Kidney (tissue), 14 donors: ENCODE data around the gene PERM1. TPM values are rescaled to one million over a fixed set of nuclear protein-coding genes. Genes with fewer than 3 reads are reported as not detected.

ENCODE experiments used
- DNase-seq, 5 donors: peaks; one replicate each; pipeline ENCODE4 v3.0.0-alpha.2; 2013 to 2020
- FAIRE-seq: peaks from 2 replicates; lab custom pipeline; 2012; peaks lifted over from hg19 to GRCh38; lab: Jason Lieb, UNC
- H3K27ac ChIP-seq, 2 donors: one replicate each; pipeline ENCODE4 v1.7.0; 2013; ENCODE audit warnings: low read depth in 2 of 2, low read length in 2 of 2, inconsistent platforms in 1 of 2
- H3K27me3 ChIP-seq: one replicate; pipeline ENCODE4 v1.7.1; 2013; ENCODE audit warnings: low read length, inconsistent platforms; ENCODE audit not compliant: control insufficient read depth, insufficient read depth
- H3K36me3 ChIP-seq, 3 donors: one replicate each; pipeline versions ENCODE4 v1.7.0 to v1.7.1; 2013; ENCODE audit warnings: low read length in 3 of 3, control low read depth in 1 of 3, inconsistent platforms in 1 of 3; ENCODE audit not compliant: insufficient read depth in 3 of 3, control insufficient read depth in 2 of 3
- H3K4me1 ChIP-seq, 3 donors: one replicate each; pipeline versions ENCODE4 v1.7.0 to v1.7.1; 2013; ENCODE audit warnings: low read length in 3 of 3, inconsistent platforms in 1 of 3, low read depth in 1 of 3; ENCODE audit not compliant: control insufficient read depth in 2 of 3, insufficient read depth in 2 of 3
- H3K4me3 ChIP-seq, 3 donors: one replicate each; pipeline versions ENCODE4 v1.7.0 to v1.8.1; 2013; ENCODE audit warnings: low read length in 3 of 3, control low read depth in 1 of 3, inconsistent platforms in 1 of 3
- H3K9ac ChIP-seq, 3 donors: one replicate each; pipeline versions ENCODE4 v1.7.0 to v1.7.1; 2013; ENCODE audit warnings: low read length in 3 of 3, control low read depth in 1 of 3, inconsistent platforms in 1 of 3
- H3K9me3 ChIP-seq, 3 donors: one replicate each; pipeline versions ENCODE4 v1.7.0 to v1.7.1; 2013; ENCODE audit warnings: low read length in 3 of 3, control low read depth in 1 of 3, inconsistent platforms in 1 of 3; ENCODE audit not compliant: control insufficient read depth in 2 of 3, insufficient read depth in 1 of 3
- CTCF ChIP-seq: IDR thresholded peaks from 3 replicates; pipeline ENCODE4 v1.5.1; 2012; ENCODE audit warnings: mild to moderate bottlenecking, moderate library complexity, borderline replicate concordance; ENCODE audit not compliant: insufficient read depth; ENCODE audit errors: extremely low read depth
- intact Hi-C: fragments of 100-400 bp; cut with DNase I; formaldehyde crosslinking; loops from one replicate; pipeline ENCODE4 v1.11.1; 2022
- polyA plus RNA-seq: library from polyadenylated mRNA; stranded (reverse); fragments of 350-450 nt; fragmentation: Illumina TruSeq; extraction: RNeasy Lipid Tissue Mini Kit (QIAGEN cat#74804); gene quantifications from one replicate; pipeline ENCODE4 v1.2.3, GENCODE V29; 2014; ENCODE audit warnings: low read depth, low replicate concordance; ENCODE audit not compliant: insufficient read depth
- total RNA-seq: library from RNA; stranded (reverse); fragmentation: NEBNext Ultra II Directional; extraction: Animal tissue kit (Norgen Biotek cat#: 25700); gene quantifications from one replicate; pipeline ENCODE4 v1.2.1, GENCODE V29; 2021
- donor health status: control.
- donor health status: control.
- donor health status: control.
- donor health status: control.
- donor health status: control.
- donor health status: DM: yes; HTN: yes; CAD: no.
- donor health status: Normal renal cell carcinoma (clear cell type).

PERM1 gene
- total and polyA plus RNA-seq, 2 donors from 2014 or later = 0.25 to 0.86 TPM

GRCh38 chr1:1024149-1024770 lies 42.4 kb upstream of the PERM1 start:
- Histone ChIP-seq H3K36me3 (no peaks in the 10 kb centered on the region), H3K4me1 (peaks cover 0 to 34% (median 8%) of the 10 kb centered on the region in 3 donors), H3K9me3 (no peaks in the 10 kb centered on the region), H3K9ac (no peak overlapping the region), H3K27me3 (no peaks in the 10 kb centered on the region), H3K4me3 (no peak overlapping the region), H3K27ac (peak overlapping the region; percentile 8 to 57)
- intact Hi-C loops = no loop called here
- DNase-seq = peak in 1 of 5 donors; percentile 64
- FAIRE-seq = no peak
- no peak for TF ChIP-seq CTCF

GRCh38 chr1:1023700-1024099 lies 41.8 kb upstream of the PERM1 start:
- intact Hi-C loops = no loop called here
- Histone ChIP-seq H3K27me3 (no peaks in the 10 kb centered on the region), H3K9me3 (no peaks in the 10 kb centered on the region), H3K36me3 (no peaks in the 10 kb centered on the region), H3K4me1 (peaks cover 0 to 34% (median 8%) of the 10 kb centered on the region in 3 donors), H3K4me3 (no peak overlapping the region), H3K9ac (no peak overlapping the region), H3K27ac (no peak overlapping the region)
- FAIRE-seq (no peak), DNase-seq (peak in 1 of 5 donors; percentile 76)
- TF ChIP-seq CTCF = no peak

- no peaks in the 10 kb centered on the region for H3K27me3 ChIP-seq
- no peak overlapping the region for H3K27ac ChIP-seq
- no peak overlapping the region for H3K9ac ChIP-seq
- H3K4me1 ChIP-seq = peaks cover 0 to 34% (median 8%) of the 10 kb centered on the region in 3 donors
- no peak overlapping the region for H3K4me3 ChIP-seq
- intact Hi-C loops = no loop called here
- FAIRE-seq = no peak
- H3K9me3 ChIP-seq = no peaks in the 10 kb centered on the region
- TF ChIP-seq CTCF = no peak
- peak in 2 of 5 donors; percentile 64 to 71 for DNase-seq
- no peaks in the 10 kb centered on the region for H3K36me3 ChIP-seq
Measured at GRCh38 chr1:1022302-1023009, 40.6 kb upstream of the PERM1 start.
